Ovary (tissue), 9 donors: ENCODE data around the gene WDFY4. TPM values are rescaled to one million over a fixed set of nuclear protein-coding genes. Genes with fewer than 3 reads are reported as not detected.

Experiments
- DNase-seq, 5 donors: peaks; one replicate each; pipeline ENCODE4 v3.0.0-alpha.2; 2019 to 2020
- H3K27ac ChIP-seq, 2 donors: fragments of 200-600 bp; one replicate each; pipeline versions ENCODE4 v1.5.1 to v1.8.0; 2019 to 2022
- H3K27me3 ChIP-seq: fragments of 200-600 bp; one replicate; pipeline ENCODE4 v1.8.0; 2022
- H3K36me3 ChIP-seq: fragments of 200-600 bp; sonication (generic); one replicate; pipeline ENCODE4 v1.5.1; 2019
- H3K4me1 ChIP-seq: one replicate; pipeline ENCODE4 v1.8.1; 2013; ENCODE audit warnings: mild to moderate bottlenecking, moderate library complexity; ENCODE audit not compliant: insufficient read depth
- H3K4me3 ChIP-seq: fragments of 200-600 bp; sonication (generic); one replicate; pipeline ENCODE4 v1.5.1; 2017
- H3K9me3 ChIP-seq, 2 donors: fragments of 200-600 bp in 1 of 2; sonication (generic) in 1 of 2; one replicate each; pipeline versions ENCODE4 v1.5.1 to v1.8.1; 2013 to 2019; ENCODE audit warnings: mild to moderate bottlenecking in 1 of 2, moderate library complexity in 1 of 2
- CTCF ChIP-seq, 3 donors: fragments of 450-650 bp in 2 of 3; fragments of 200-600 bp in 1 of 3; IDR thresholded peaks; one replicate each; pipeline versions ENCODE4 v1.5.1 to v1.8.0; 2016 to 2022; ENCODE audit warnings: antibody characterized with exemption in 3 of 3, mild to moderate bottlenecking in 1 of 3
- EP300 ChIP-seq: sonication (generic); formaldehyde crosslinking; IDR thresholded peaks from one replicate; pipeline ENCODE4 v1.6.1; 2017; ENCODE audit warnings: antibody characterized with exemption
- POLR2A ChIP-seq: fragments of 450-650 bp; IDR thresholded peaks from one replicate; pipeline ENCODE4 v1.6.1; 2017; ENCODE audit warnings: antibody characterized with exemption, mild to moderate bottlenecking, moderate library complexity
- WGBS, 3 donors: extraction: QIAGEN DNeasy Blood & Tissue Kit in 1 of 3; methylation state at CpG; one replicate each; pipeline versions ENCODE4 v1.1.5 to v1.1.7; 2013 to 2017; 5-methylcytosine and 5-hydroxymethylcytosine counted together
- intact Hi-C, 4 donors: fragments of 100-400 bp; cut with DNase I; formaldehyde crosslinking; loops; one replicate each; pipeline versions ENCODE4 v1.11.0 to v1.15.1; 2022 to 2023
- polyA plus RNA-seq, 2 donors: library from polyadenylated mRNA; stranded (reverse); fragments of 200-250 nt in 1 of 2; fragments of 350-450 nt in 1 of 2; fragmentation: Illumina TruSeq in 1 of 2; extraction: RNeasy Lipid Tissue Mini Kit (QIAGEN cat#74804) in 1 of 2; gene quantifications; one replicate each; pipeline ENCODE4 v1.2.3, GENCODE V29; 2013 to 2014
- total RNA-seq, 7 donors: library from RNA; depleted of rRNA in 2 of 7; stranded (reverse); fragments of >200 nt in 2 of 7; fragmentation: NEBNext Ultra II Directional in 3 of 7; extraction: Animal tissue kit (Norgen Biotek cat#: 25700) in 3 of 7; gene quantifications; one replicate each; pipeline versions ENCODE4 v1.1.0 to v1.2.4, GENCODE V29; 2016 to 2023
- donor health status: DM: no; HTN: no; CAD: no; lungs with moderate emphysema.
- donor health status: DM: no; HTN: no; CAD: no.
- donor health status: Bipolar disorder and iron deficiency.
- donor health status: DM: yes; HTN: yes; CAD: no.
- donor health status: DM: no; HTN: no; CAD: no.
- donor health status: DM: yes; HTN: yes; CAD: no.

The WDFY4 gene
- total and polyA plus RNA-seq, 9 donors = 0.54 to 4.2 (median 1.7) TPM

GRCh38 chr10:48907730-48908129 lies 223.1 kb downstream of the WDFY4 start:
- no peak overlapping the region for H3K27ac ChIP-seq
- no peaks in the 10 kb centered on the region for H3K9me3 ChIP-seq
- H3K4me1 ChIP-seq = no peaks in the 10 kb centered on the region
- H3K4me3 ChIP-seq = no peak overlapping the region
- H3K27me3 ChIP-seq = no peaks in the 10 kb centered on the region
- 91 to 100% (median 94%) methylated on average over 4 of the region's 4 CpGs for WGBS, 3 donors
- TF ChIP-seq CTCF (IDR thresholded peaks at IDR 0.05) (no peak), POLR2A (no peak), EP300 (no peak)
- intact Hi-C loops = no loop called here
- DNase-seq = no peak
- no peaks in the 10 kb centered on the region for H3K36me3 ChIP-seq

- no peak for TF ChIP-seq EP300
- TF ChIP-seq CTCF (IDR thresholded peaks at IDR 0.05) = no peak
- no peak for TF ChIP-seq POLR2A
- no peaks in the 10 kb centered on the region for H3K9me3 ChIP-seq
- DNase-seq = no peak
- intact Hi-C loops = no loop called here
- no peaks in the 10 kb centered on the region for H3K27me3 ChIP-seq
- no peak overlapping the region for H3K27ac ChIP-seq
- 82 to 92% (median 90%) methylated on average over 5 of the region's 5 CpGs for WGBS, 3 donors
- H3K4me1 ChIP-seq = no peaks in the 10 kb centered on the region
- H3K36me3 ChIP-seq = no peaks in the 10 kb centered on the region
- no peak overlapping the region for H3K4me3 ChIP-seq
These were observed 225.9 kb downstream of the WDFY4 start for GRCh38 chr10:48910548-48910947.

- Histone ChIP-seq H3K27ac (no peak overlapping the region), H3K9me3 (no peaks in the 10 kb centered on the region), H3K27me3 (no peaks in the 10 kb centered on the region), H3K36me3 (no peaks in the 10 kb centered on the region), H3K4me1 (no peaks in the 10 kb centered on the region), H3K4me3 (no peak overlapping the region)
- intact Hi-C loops = no loop called here
- WGBS, 3 donors = 96% methylated on average over 14 of the region's 14 CpGs
- DNase-seq = no peak
- no peak for TF ChIP-seq POLR2A
- TF ChIP-seq EP300 = no peak
- no peak for TF ChIP-seq CTCF (IDR thresholded peaks at IDR 0.05)
These were observed 229.0 kb downstream of the WDFY4 start for GRCh38 chr10:48913674-48914073.

GRCh38 chr10:48923748-48924147 lies 239.1 kb downstream of the WDFY4 start:
- Histone ChIP-seq H3K27me3 (no peaks in the 10 kb centered on the region), H3K36me3 (no peaks in the 10 kb centered on the region), H3K4me1 (no peaks in the 10 kb centered on the region), H3K27ac (no peak overlapping the region), H3K9me3 (no peaks in the 10 kb centered on the region), H3K4me3 (no peak overlapping the region)
- no peak for DNase-seq
- TF ChIP-seq CTCF (IDR thresholded peaks at IDR 0.05) (no peak), POLR2A (no peak), EP300 (no peak)
- WGBS, 3 donors = 10 to 28% (median 13%) methylated on average over 3 of the region's 3 CpGs
- intact Hi-C loops = no loop called here

- Histone ChIP-seq H3K36me3 (no peaks in the 10 kb centered on the region), H3K27ac (no peak overlapping the region), H3K4me3 (no peak overlapping the region), H3K9me3 (no peaks in the 10 kb centered on the region), H3K4me1 (no peaks in the 10 kb centered on the region), H3K27me3 (no peaks in the 10 kb centered on the region)
- no peak for DNase-seq
- intact Hi-C loops = no loop called here
- 95 to 98% (median 95%) methylated on average over 4 of the region's 4 CpGs for WGBS, 3 donors
- TF ChIP-seq EP300 (no peak), POLR2A (no peak), CTCF (IDR thresholded peaks at IDR 0.05) (no peak)
These were observed 240.3 kb downstream of the WDFY4 start for GRCh38 chr10:48924988-48925387.
